T-helper 2 cell treated with Interferon-gamma antibody and Interleukin-4, amounts not matched to agents 5 μg/mL and 100 μg/mL, for 36 hours (primary cell): ENCODE measurements around the gene GAS7.

Experiments
- DNase-seq: peaks from one replicate; pipeline ENCODE4 v3.0.0; 2021; ENCODE audit warnings: low spot score
- H3K27ac Mint-ChIP-seq: one replicate; pipeline ENCODE4 v1.8.0; 2021; ENCODE audit warnings: mild to moderate bottlenecking, mixed read lengths
- H3K27me3 Mint-ChIP-seq: one replicate; pipeline ENCODE4 v1.8.0; 2021; ENCODE audit warnings: low read depth, mixed read lengths
- H3K36me3 Mint-ChIP-seq: one replicate; pipeline ENCODE4 v1.8.0; 2021; ENCODE audit warnings: low read depth, mixed read lengths
- H3K4me1 Mint-ChIP-seq: one replicate; pipeline ENCODE4 v1.8.0; 2021; ENCODE audit warnings: low read depth, mixed read lengths
- H3K4me3 Mint-ChIP-seq: one replicate; pipeline ENCODE4 v1.8.0; 2022; ENCODE audit warnings: mild to moderate bottlenecking, moderate library complexity, mixed read lengths
- H3K9me3 Mint-ChIP-seq: one replicate; pipeline ENCODE4 v1.8.0; 2021; ENCODE audit warnings: mixed read lengths

Gene GAS7

GRCh38 chr17:9957244-9957643, 241.2 kb downstream of the GAS7 start:
- no peak overlapping the region for H3K27ac Mint-ChIP-seq
- H3K4me3 Mint-ChIP-seq = no peak overlapping the region
- no peaks in the 10 kb centered on the region for H3K36me3 Mint-ChIP-seq
- no peaks in the 10 kb centered on the region for H3K4me1 Mint-ChIP-seq
- H3K27me3 Mint-ChIP-seq = no peaks in the 10 kb centered on the region
- no peak for DNase-seq
- H3K9me3 Mint-ChIP-seq = no peaks in the 10 kb centered on the region

GRCh38 chr17:9956474-9957131, 241.8 kb downstream of the GAS7 start:
- no peaks in the 10 kb centered on the region for H3K4me1 Mint-ChIP-seq
- H3K27me3 Mint-ChIP-seq = no peaks in the 10 kb centered on the region
- DNase-seq = no peak
- H3K27ac Mint-ChIP-seq = no peak overlapping the region
- no peaks in the 10 kb centered on the region for H3K36me3 Mint-ChIP-seq
- H3K4me3 Mint-ChIP-seq = no peak overlapping the region
- H3K9me3 Mint-ChIP-seq = no peaks in the 10 kb centered on the region

- Mint-ChIP-seq H3K36me3 (no peaks in the 10 kb centered on the region), H3K4me3 (no peak overlapping the region), H3K27ac (no peak overlapping the region), H3K9me3 (no peaks in the 10 kb centered on the region), H3K27me3 (no peaks in the 10 kb centered on the region), H3K4me1 (no peaks in the 10 kb centered on the region)
- DNase-seq = no peak
Measured at GRCh38 chr17:9953492-9953891, 244.9 kb downstream of the GAS7 start.

- Mint-ChIP-seq H3K27me3 (no peaks in the 10 kb centered on the region), H3K4me1 (no peaks in the 10 kb centered on the region), H3K27ac (no peak overlapping the region), H3K4me3 (no peak overlapping the region), H3K9me3 (no peaks in the 10 kb centered on the region), H3K36me3 (no peaks in the 10 kb centered on the region)
- DNase-seq = no peak
Measured at GRCh38 chr17:9951803-9952202, 246.6 kb downstream of the GAS7 start.

GRCh38 chr17:9948928-9949327, 249.5 kb downstream of the GAS7 start:
- Mint-ChIP-seq H3K36me3 (no peaks in the 10 kb centered on the region), H3K4me1 (no peaks in the 10 kb centered on the region), H3K27ac (no peak overlapping the region), H3K9me3 (no peaks in the 10 kb centered on the region), H3K27me3 (no peaks in the 10 kb centered on the region), H3K4me3 (no peak overlapping the region)
- no peak for DNase-seq

- no peak overlapping the region for H3K27ac Mint-ChIP-seq
Measured at GRCh38 chr17:9944704-9945103, 253.7 kb downstream of the GAS7 start.

GRCh38 chr17:9943343-9943742, 255.1 kb downstream of the GAS7 start:
- Mint-ChIP-seq H3K27me3 (no peaks in the 10 kb centered on the region), H3K4me1 (no peaks in the 10 kb centered on the region), H3K36me3 (no peaks in the 10 kb centered on the region), H3K4me3 (no peak overlapping the region), H3K9me3 (no peaks in the 10 kb centered on the region), H3K27ac (no peak overlapping the region)
- DNase-seq = no peak

More at GRCh38 chr17:9944704-9945103, 253.7 kb downstream of the GAS7 start:
- no peak for DNase-seq
- Mint-ChIP-seq H3K4me3 (no peak overlapping the region), H3K9me3 (no peaks in the 10 kb centered on the region), H3K4me1 (no peaks in the 10 kb centered on the region), H3K27me3 (no peaks in the 10 kb centered on the region), H3K36me3 (no peaks in the 10 kb centered on the region)

- no peaks in the 10 kb centered on the region for H3K36me3 Mint-ChIP-seq
Measured at GRCh38 chr17:9942885-9943284, 255.5 kb downstream of the GAS7 start.

GRCh38 chr17:9941305-9941704, 257.1 kb downstream of the GAS7 start:
- no peak overlapping the region for H3K4me3 Mint-ChIP-seq
- no peak for DNase-seq
- no peaks in the 10 kb centered on the region for H3K9me3 Mint-ChIP-seq
- H3K27ac Mint-ChIP-seq = no peak overlapping the region
- no peaks in the 10 kb centered on the region for H3K27me3 Mint-ChIP-seq
- H3K36me3 Mint-ChIP-seq = no peaks in the 10 kb centered on the region
- H3K4me1 Mint-ChIP-seq = no peaks in the 10 kb centered on the region

More at GRCh38 chr17:9942885-9943284, 255.5 kb downstream of the GAS7 start:
- no peak overlapping the region for H3K27ac Mint-ChIP-seq
- H3K27me3 Mint-ChIP-seq = no peaks in the 10 kb centered on the region
- H3K9me3 Mint-ChIP-seq = no peaks in the 10 kb centered on the region
- H3K4me3 Mint-ChIP-seq = no peak overlapping the region
- no peak for DNase-seq
- H3K4me1 Mint-ChIP-seq = no peaks in the 10 kb centered on the region

GRCh38 chr17:9940841-9941240, 257.6 kb downstream of the GAS7 start:
- no peak overlapping the region for H3K4me3 Mint-ChIP-seq
- no peaks in the 10 kb centered on the region for H3K9me3 Mint-ChIP-seq
- no peaks in the 10 kb centered on the region for H3K4me1 Mint-ChIP-seq
- H3K27me3 Mint-ChIP-seq = no peaks in the 10 kb centered on the region
- no peak overlapping the region for H3K27ac Mint-ChIP-seq
- no peaks in the 10 kb centered on the region for H3K36me3 Mint-ChIP-seq
- DNase-seq = no peak

GRCh38 chr17:9938764-9939163, 259.6 kb downstream of the GAS7 start:
- Mint-ChIP-seq H3K9me3 (no peaks in the 10 kb centered on the region), H3K27me3 (no peaks in the 10 kb centered on the region), H3K36me3 (no peaks in the 10 kb centered on the region), H3K4me1 (no peaks in the 10 kb centered on the region), H3K27ac (no peak overlapping the region), H3K4me3 (no peak overlapping the region)
- no peak for DNase-seq

- Mint-ChIP-seq H3K9me3 (no peaks in the 10 kb centered on the region), H3K4me3 (no peak overlapping the region), H3K36me3 (no peaks in the 10 kb centered on the region), H3K4me1 (no peaks in the 10 kb centered on the region), H3K27ac (no peak overlapping the region), H3K27me3 (no peaks in the 10 kb centered on the region)
- no peak for DNase-seq
Measured at GRCh38 chr17:9937901-9938300, 260.5 kb downstream of the GAS7 start.

GRCh38 chr17:9937241-9937761, 261.1 kb downstream of the GAS7 start:
- Mint-ChIP-seq H3K27me3 (no peaks in the 10 kb centered on the region), H3K9me3 (no peaks in the 10 kb centered on the region), H3K27ac (no peak overlapping the region), H3K4me1 (no peaks in the 10 kb centered on the region), H3K36me3 (no peaks in the 10 kb centered on the region), H3K4me3 (no peak overlapping the region)
- DNase-seq = no peak

- Mint-ChIP-seq H3K27ac (no peak overlapping the region), H3K4me3 (no peak overlapping the region), H3K4me1 (no peaks in the 10 kb centered on the region), H3K27me3 (no peaks in the 10 kb centered on the region), H3K36me3 (no peaks in the 10 kb centered on the region), H3K9me3 (no peaks in the 10 kb centered on the region)
- no peak for DNase-seq
Measured at GRCh38 chr17:9936095-9936494, 262.3 kb downstream of the GAS7 start.

GRCh38 chr17:9935408-9935807, 263.0 kb downstream of the GAS7 start:
- Mint-ChIP-seq H3K4me3 (no peak overlapping the region), H3K27ac (no peak overlapping the region), H3K9me3 (no peaks in the 10 kb centered on the region), H3K4me1 (no peaks in the 10 kb centered on the region), H3K27me3 (no peaks in the 10 kb centered on the region), H3K36me3 (no peaks in the 10 kb centered on the region)
- no peak for DNase-seq
